Left ventricle myocardium inferior (tissue), 1 donor: ENCODE results near the gene PRKCE. TPM values are rescaled to one million over a fixed set of nuclear protein-coding genes. Genes with fewer than 3 reads are reported as not detected.

Experiments
- DNase-seq: peaks from one replicate; pipeline ENCODE4 v3.0.0-alpha.2; 2020
- H3K27ac ChIP-seq: fragments of 200-600 bp; replicated peaks from 2 replicates; pipeline ENCODE4 v1.8.0; 2021
- H3K27me3 ChIP-seq: fragments of 200-600 bp; 2 replicates; pipeline ENCODE4 v1.8.0; 2021; ENCODE audit warnings: low read depth
- H3K36me3 ChIP-seq: fragments of 200-600 bp; 2 replicates; pipeline ENCODE4 v1.8.0; 2021
- H3K4me1 ChIP-seq: fragments of 200-600 bp; 2 replicates; pipeline ENCODE4 v1.8.0; 2021
- H3K4me3 ChIP-seq: fragments of 200-600 bp; 2 replicates; pipeline ENCODE4 v1.8.0; 2021; ENCODE audit warnings: mild to moderate bottlenecking, moderate library complexity
- H3K9me3 ChIP-seq: fragments of 200-600 bp; replicated peaks from 2 replicates; pipeline ENCODE4 v1.8.0; 2021
- CTCF ChIP-seq: fragments of 200-600 bp; IDR thresholded peaks from 2 replicates; pipeline ENCODE4 v1.8.0; 2021; ENCODE audit warnings: antibody characterized with exemption, mild to moderate bottlenecking, borderline replicate concordance
- intact Hi-C: fragments of 100-400 bp; cut with micrococcal nuclease; formaldehyde crosslinking; loops from one replicate; pipeline ENCODE4 v1.11.0; 2022
- total RNA-seq: library from RNA; stranded (reverse); fragmentation: NEBNext Ultra II Directional; extraction: Animal tissue kit (Norgen Biotek cat#: 25700); gene quantifications from one replicate; pipeline ENCODE4 v1.2.1, GENCODE V29; 2021
- donor health status: DM: no; HTN: yes; CAD: no; lungs with severe emphysema.

The PRKCE gene
- total RNA-seq, 1 donor from 2014 or later: 14.7 TPM

- no peak overlapping the region for H3K4me3 ChIP-seq
- H3K27ac ChIP-seq: peak overlapping the region; percentile 85
- no peaks in the 10 kb centered on the region for H3K36me3 ChIP-seq
- DNase-seq: no peak
- no peaks in the 10 kb centered on the region for H3K9me3 ChIP-seq
- intact Hi-C loops: no loop called here
- peaks cover 52% of the 10 kb centered on the region for H3K4me1 ChIP-seq
- H3K27me3 ChIP-seq: no peaks in the 10 kb centered on the region
- no peak for TF ChIP-seq CTCF
Measured at GRCh38 chr2:46165916-46166315, 514.4 kb downstream of the PRKCE start.

- peaks cover 43% of the 10 kb centered on the region for H3K4me1 ChIP-seq
- no peaks in the 10 kb centered on the region for H3K36me3 ChIP-seq
- no peaks in the 10 kb centered on the region for H3K9me3 ChIP-seq
- H3K27ac ChIP-seq: no peak overlapping the region
- DNase-seq: no peak
- H3K27me3 ChIP-seq: no peaks in the 10 kb centered on the region
- no peak for TF ChIP-seq CTCF
- H3K4me3 ChIP-seq: no peak overlapping the region
- intact Hi-C loops: no loop called here
Measured at GRCh38 chr2:46167406-46167805, 515.9 kb downstream of the PRKCE start.

- Histone ChIP-seq H3K27me3 (no peaks in the 10 kb centered on the region), H3K4me1 (peaks cover 37% of the 10 kb centered on the region), H3K9me3 (no peaks in the 10 kb centered on the region), H3K27ac (no peak overlapping the region), H3K4me3 (no peak overlapping the region), H3K36me3 (no peaks in the 10 kb centered on the region)
- TF ChIP-seq CTCF: no peak
- no peak for DNase-seq
- intact Hi-C loops: no loop called here
Measured at GRCh38 chr2:46167924-46168323, 516.4 kb downstream of the PRKCE start.

GRCh38 chr2:46169467-46169866 lies 518.0 kb downstream of the PRKCE start:
- intact Hi-C loops: no loop called here
- no peak for DNase-seq
- no peak for TF ChIP-seq CTCF
- H3K4me3 ChIP-seq: no peak overlapping the region
- H3K27me3 ChIP-seq: no peaks in the 10 kb centered on the region
- peaks cover 29% of the 10 kb centered on the region for H3K4me1 ChIP-seq
- H3K36me3 ChIP-seq: no peaks in the 10 kb centered on the region
- no peak overlapping the region for H3K27ac ChIP-seq
- H3K9me3 ChIP-seq: no peaks in the 10 kb centered on the region

GRCh38 chr2:46170026-46170425 lies 518.6 kb downstream of the PRKCE start:
- no peak for DNase-seq
- intact Hi-C loops: no loop called here
- no peak overlapping the region for H3K27ac ChIP-seq
- H3K27me3 ChIP-seq: no peaks in the 10 kb centered on the region
- H3K36me3 ChIP-seq: no peaks in the 10 kb centered on the region
- no peaks in the 10 kb centered on the region for H3K9me3 ChIP-seq
- H3K4me3 ChIP-seq: no peak overlapping the region
- peaks cover 29% of the 10 kb centered on the region for H3K4me1 ChIP-seq
- no peak for TF ChIP-seq CTCF
